Endodermal cell (in vitro differentiated cells): ENCODE measurements around the gene CDT1. TPM values are rescaled to one million over a fixed set of nuclear protein-coding genes. Genes with fewer than 3 reads are reported as not detected.
A peak's percentile ranks its signal among the peaks of the same experiment; 100 is the strongest.

ENCODE experiments used
- DNase-seq: peaks from one replicate; pipeline ENCODE4 v3.0.0-alpha.2; 2017
- H3K27ac ChIP-seq: 2 replicates; pipeline ENCODE4 v1.5.1; 2013; ENCODE audit warnings: mild to moderate bottlenecking, low read depth, low read length, moderate library complexity
- H3K27me3 ChIP-seq: 2 replicates; pipeline ENCODE4 v1.6.1; 2013; ENCODE audit warnings: mild to moderate bottlenecking, low read length, moderate library complexity; ENCODE audit not compliant: insufficient read depth, control insufficient read depth, poor library complexity, severe bottlenecking
- H3K36me3 ChIP-seq: 2 replicates; pipeline ENCODE4 v1.7.0; 2013; ENCODE audit warnings: mild to moderate bottlenecking, low read length, moderate library complexity; ENCODE audit not compliant: control insufficient read depth, insufficient read depth
- H3K4me1 ChIP-seq: one replicate; pipeline ENCODE4 v1.7.0; 2013; ENCODE audit warnings: low read length; ENCODE audit not compliant: control insufficient read depth, insufficient read depth
- H3K4me3 ChIP-seq: 2 replicates; pipeline ENCODE4 v1.5.1; 2013; ENCODE audit warnings: mild to moderate bottlenecking, low read length, moderate library complexity
- H3K9ac ChIP-seq: 2 replicates; pipeline ENCODE4 v1.6.1; 2013; ENCODE audit warnings: mild to moderate bottlenecking, low read length, moderate library complexity; ENCODE audit not compliant: poor library complexity, severe bottlenecking; ENCODE audit errors: extremely low read depth
- H3K9me3 ChIP-seq: 2 replicates; pipeline ENCODE4 v1.6.1; 2013; ENCODE audit warnings: mild to moderate bottlenecking, low read length, moderate library complexity; ENCODE audit not compliant: control insufficient read depth
- H3K27ac Mint-ChIP-seq: 2 replicates; pipeline ENCODE4 v1.8.0; 2020; ENCODE audit warnings: mixed read lengths
- H3K27me3 Mint-ChIP-seq: 2 replicates; pipeline ENCODE4 v1.8.0; 2021; ENCODE audit warnings: mild to moderate bottlenecking, mixed read lengths; ENCODE audit not compliant: insufficient read depth
- H3K36me3 Mint-ChIP-seq: 2 replicates; pipeline ENCODE4 v1.8.0; 2020; ENCODE audit warnings: low read depth, mixed read lengths
- H3K4me1 Mint-ChIP-seq: 2 replicates; pipeline ENCODE4 v1.8.0; 2020; ENCODE audit warnings: mixed read lengths
- H3K4me3 Mint-ChIP-seq: 2 replicates; pipeline ENCODE4 v1.8.0; 2020; ENCODE audit warnings: mild to moderate bottlenecking, moderate library complexity, mixed read lengths
- H3K9me3 Mint-ChIP-seq: 2 replicates; pipeline ENCODE4 v1.8.0; 2020; ENCODE audit warnings: mild to moderate bottlenecking, mixed read lengths
- WGBS, 2 experiments: methylation state at CpG; one replicate each; pipeline versions ENCODE4 v1.1.5 to v1.1.7; 2013; ENCODE audit warnings: missing lambda C conversion rate in 2 of 2, mixed read lengths in 1 of 2; ENCODE audit not compliant: insufficient coverage in 1 of 2, insufficient read length in 1 of 2; 5-methylcytosine and 5-hydroxymethylcytosine counted together
- total RNA-seq, 2 donors: library from RNA; stranded (reverse); fragmentation: NEBNext Ultra II Directional in 1 of 2; extraction: Animal tissue kit (Norgen Biotek cat#: 25700) in 1 of 2; gene quantifications; 2 replicates in 1 of 2; 3 replicates in 1 of 2; pipeline ENCODE4 v1.2.1, GENCODE V29; 2021
- TF ChIP-seq, protein P1 (sequence below): fragments of 200-600 bp; sonication (generic); conservative IDR thresholded peaks from 2 replicates; pipeline ENCODE4 v1.5.0; 2021; ENCODE audit warnings: antibody characterized with exemption, mild to moderate bottlenecking

The CDT1 gene
- total RNA-seq, 2 donors from 2014 or later: 57.1 to 63.0 TPM

DNA sequence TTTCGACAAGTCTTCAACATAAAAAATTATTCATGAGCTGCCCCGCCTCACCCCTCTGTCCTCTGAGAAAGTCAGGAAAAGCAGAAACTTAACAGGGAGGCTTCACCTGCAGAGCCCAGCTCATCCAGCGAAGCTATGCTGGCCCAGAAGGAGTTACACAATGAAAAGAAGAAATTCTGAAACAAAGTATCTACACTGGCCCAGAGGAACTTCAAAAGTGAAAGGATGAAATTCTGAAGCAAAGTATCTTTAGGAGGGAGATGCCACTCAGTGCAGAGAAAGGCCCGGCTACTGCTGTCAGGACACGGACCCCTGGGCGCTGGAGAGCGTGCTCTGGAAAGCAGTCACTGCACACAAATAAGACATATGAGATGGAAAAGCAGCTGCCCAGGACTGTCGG lies 51.6 kb downstream of the CDT1 start:
- no peak for DNase-seq
- Mint-ChIP-seq H3K4me1 (peaks cover 4% of the 10 kb centered on the region), H3K36me3 (peaks cover 37% of the 10 kb centered on the region), H3K9me3 (peaks cover 4% of the 10 kb centered on the region), H3K27ac (no peak overlapping the region), H3K27me3 (no peaks in the 10 kb centered on the region), H3K4me3 (peak overlapping the region; percentile 91)
- peaks cover 17% of the 10 kb centered on the region for H3K36me3 ChIP-seq
- no peak overlapping the region for H3K27ac ChIP-seq
- TF ChIP-seq, protein P1, sequence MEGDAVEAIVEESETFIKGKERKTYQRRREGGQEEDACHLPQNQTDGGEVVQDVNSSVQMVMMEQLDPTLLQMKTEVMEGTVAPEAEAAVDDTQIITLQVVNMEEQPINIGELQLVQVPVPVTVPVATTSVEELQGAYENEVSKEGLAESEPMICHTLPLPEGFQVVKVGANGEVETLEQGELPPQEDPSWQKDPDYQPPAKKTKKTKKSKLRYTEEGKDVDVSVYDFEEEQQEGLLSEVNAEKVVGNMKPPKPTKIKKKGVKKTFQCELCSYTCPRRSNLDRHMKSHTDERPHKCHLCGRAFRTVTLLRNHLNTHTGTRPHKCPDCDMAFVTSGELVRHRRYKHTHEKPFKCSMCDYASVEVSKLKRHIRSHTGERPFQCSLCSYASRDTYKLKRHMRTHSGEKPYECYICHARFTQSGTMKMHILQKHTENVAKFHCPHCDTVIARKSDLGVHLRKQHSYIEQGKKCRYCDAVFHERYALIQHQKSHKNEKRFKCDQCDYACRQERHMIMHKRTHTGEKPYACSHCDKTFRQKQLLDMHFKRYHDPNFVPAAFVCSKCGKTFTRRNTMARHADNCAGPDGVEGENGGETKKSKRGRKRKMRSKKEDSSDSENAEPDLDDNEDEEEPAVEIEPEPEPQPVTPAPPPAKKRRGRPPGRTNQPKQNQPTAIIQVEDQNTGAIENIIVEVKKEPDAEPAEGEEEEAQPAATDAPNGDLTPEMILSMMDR: no peak
- no peak overlapping the region for H3K4me3 ChIP-seq
- H3K4me1 ChIP-seq: no peaks in the 10 kb centered on the region
- 96 to 97% methylated on average over 7 of the region's 8 CpGs for WGBS, 2 experiments
- H3K9me3 ChIP-seq: no peaks in the 10 kb centered on the region
- no peak overlapping the region for H3K9ac ChIP-seq
- no peaks in the 10 kb centered on the region for H3K27me3 ChIP-seq

GRCh38 chr16:88855736-88856121 lies 52.1 kb downstream of the CDT1 start:
- DNase-seq: no peak
- 88 to 91% methylated on average over 13 of the region's 13 CpGs for WGBS, 2 experiments
- Histone ChIP-seq H3K27me3 (no peaks in the 10 kb centered on the region), H3K27ac (no peak overlapping the region), H3K36me3 (peaks cover 23% of the 10 kb centered on the region), H3K4me3 (peak overlapping the region; percentile 74), H3K9ac (no peak overlapping the region), H3K9me3 (no peaks in the 10 kb centered on the region), H3K4me1 (no peaks in the 10 kb centered on the region)
- H3K27ac Mint-ChIP-seq: no peak overlapping the region
- H3K4me1 Mint-ChIP-seq: peaks cover 4% of the 10 kb centered on the region
- TF ChIP-seq, protein P1: no peak
- no peaks in the 10 kb centered on the region for H3K27me3 Mint-ChIP-seq
- H3K36me3 Mint-ChIP-seq: peaks cover 39% of the 10 kb centered on the region
- H3K4me3 Mint-ChIP-seq: peak overlapping the region; percentile 91
- H3K9me3 Mint-ChIP-seq: peaks cover 4% of the 10 kb centered on the region

DNA sequence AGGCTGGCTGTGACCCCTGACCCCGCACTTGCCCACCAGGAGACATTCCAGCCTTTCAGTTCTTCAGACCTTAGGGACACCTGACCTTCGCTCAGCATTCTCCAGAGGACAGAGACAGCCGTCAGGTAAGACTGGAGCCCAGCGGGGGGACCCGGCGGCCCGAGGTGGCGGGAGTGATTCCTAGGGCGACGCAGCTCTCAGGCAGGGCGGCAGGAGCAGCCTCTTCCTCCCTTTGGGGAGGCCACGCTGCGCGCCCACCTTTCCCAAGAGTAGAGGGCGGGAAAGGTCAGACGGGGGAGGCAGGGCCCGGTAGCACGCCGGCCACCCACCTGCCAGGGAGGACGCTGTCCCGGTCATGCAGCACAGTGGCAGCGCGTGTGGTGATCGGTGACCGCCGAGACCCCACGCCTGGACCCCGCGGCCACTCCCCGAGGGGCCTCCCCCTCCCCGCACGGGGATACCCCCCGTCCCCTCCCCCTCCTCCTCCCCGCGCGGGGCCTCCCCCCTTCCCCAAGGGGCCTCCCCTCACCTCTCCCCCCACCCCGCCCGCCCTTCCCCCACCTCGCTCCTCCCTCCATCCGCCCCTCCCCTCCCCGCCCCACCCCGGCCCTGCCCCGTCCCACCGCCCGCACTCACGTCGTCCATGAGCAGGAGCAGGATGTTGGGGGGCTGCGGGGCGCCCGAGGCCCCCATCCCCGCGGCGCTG lies 52.7 kb downstream of the CDT1 start:
- DNase-seq: peak; percentile 76
- Histone ChIP-seq H3K27me3 (no peaks in the 10 kb centered on the region), H3K9ac (peak overlapping the region; percentile 11), H3K9me3 (no peaks in the 10 kb centered on the region), H3K36me3 (peaks cover 26% of the 10 kb centered on the region), H3K27ac (no peak overlapping the region), H3K4me3 (peak overlapping the region; percentile 92), H3K4me1 (no peaks in the 10 kb centered on the region)
- H3K36me3 Mint-ChIP-seq: peaks cover 40% of the 10 kb centered on the region
- H3K9me3 Mint-ChIP-seq: peaks cover 2% of the 10 kb centered on the region
- no peaks in the 10 kb centered on the region for H3K27me3 Mint-ChIP-seq
- 9 to 31% methylated on average over 9 to 38 of the region's 53 CpGs for WGBS, 2 experiments
- no peak overlapping the region for H3K27ac Mint-ChIP-seq
- TF ChIP-seq, protein P1: no peak
- peaks cover 4% of the 10 kb centered on the region for H3K4me1 Mint-ChIP-seq
- H3K4me3 Mint-ChIP-seq: peak overlapping the region; percentile 91
